K562 (cell line): ENCODE results near the gene ERICH2. TPM values are rescaled to one million over a fixed set of nuclear protein-coding genes. Genes with fewer than 3 reads are reported as not detected.

ENCODE experiments used
- ATF6 ChIP-seq: sonication (generic); formaldehyde crosslinking; IDR thresholded peaks from 2 replicates; pipeline ENCODE4 v1.4.0; 2020; ENCODE audit warnings: mild to moderate bottlenecking, missing genetic modification reagents
- BRF2 ChIP-seq: IDR thresholded peaks from 3 replicates; pipeline ENCODE4 v1.6.1; 2011; ENCODE audit warnings: borderline replicate concordance, mild to moderate bottlenecking; ENCODE audit not compliant: insufficient read length, insufficient read depth
- NFIX ChIP-seq: fragments of 250-450 bp; sonication (Bioruptor Pico); IDR thresholded peaks from 2 replicates; pipeline ENCODE4 v1.4.0; 2020; ENCODE audit warnings: low read depth, mild to moderate bottlenecking, moderate library complexity
- POLR2B ChIP-seq: fragments of 450-650 bp; IDR thresholded peaks from 2 replicates; pipeline ENCODE4 v1.6.1; 2018; ENCODE audit warnings: low read depth; ENCODE audit not compliant: partially characterized antibody
- THRB ChIP-seq: fragments of 450-650 bp; formaldehyde crosslinking; conservative IDR thresholded peaks from 2 replicates; pipeline ENCODE4 v1.4.0; 2022; ENCODE audit warnings: mild to moderate bottlenecking, missing genetic modification characterization
- USF2 ChIP-seq: sonication (generic); formaldehyde crosslinking; IDR thresholded peaks from 2 replicates; pipeline ENCODE4 v1.5.0; 2020; ENCODE audit warnings: missing genetic modification reagents
- ZNF239 ChIP-seq: fragments of 250-450 bp; sonication (Bioruptor Pico); IDR thresholded peaks from 2 replicates; pipeline ENCODE4 v1.4.0; 2020; ENCODE audit warnings: mild to moderate bottlenecking
- polyA plus RNA-seq, 8 experiments: library from polyadenylated mRNA; depleted of rRNA in 4 of 8; stranded (reverse) in 5 of 8; unstranded in 3 of 8; fragments of >200 nt; fragmentation: Nextera tagmentation in 2 of 8; fragmentation: Illumina TruSeq in 1 of 8; extraction: Ambion mirVana in 2 of 8; extraction: Trizol in 1 of 8; gene quantifications; 2 replicates each; pipeline versions ENCODE4 v1.2.1 to v1.2.3, GENCODE V29; 2011 to 2014; ENCODE audit warnings: inconsistent platforms in 1 of 8, missing spikeins in 1 of 8
- total RNA-seq, 7 experiments: library from RNA; depleted of rRNA in 6 of 7; stranded (reverse); fragments of >200 nt in 6 of 7; fragmentation: Illumina TruSeq in 2 of 7; extraction: Trizol in 2 of 7; gene quantifications; 2 replicates each; pipeline versions ENCODE4 v1.2.1 to v1.2.3, GENCODE V29; 2011 to 2021; ENCODE audit warnings: low replicate concordance in 1 of 7
- TF ChIP-seq, protein P1 (sequence below), 2 experiments: fragments of 450-650 bp; IDR thresholded peaks; 2 replicates each; pipeline ENCODE4 v1.6.1; 2016
- TF ChIP-seq, protein P2 (sequence below), 2 experiments: fragments of 450-650 bp; IDR thresholded peaks; 2 replicates each; pipeline ENCODE4 v1.6.1; 2016; ENCODE audit warnings: mild to moderate bottlenecking in 2 of 2, borderline replicate concordance in 1 of 2, low read depth in 1 of 2, moderate library complexity in 1 of 2

The ERICH2 gene
- total and polyA plus RNA-seq, 9 of the 15 experiments (the other 6 are each of a cell fraction or from before 2014, with no cell fraction given), result 0.85 to 2.4 (median 1.6) TPM

- no peak for TF ChIP-seq BRF2
- no peak for TF ChIP-seq THRB (CRISPR knock-in tag)
- TF ChIP-seq ZNF239 (CRISPR knock-in tag), result no peak
- no peak for TF ChIP-seq NFIX (CRISPR knock-in tag)
- TF ChIP-seq ATF6 (CRISPR knock-in tag), result no peak
- TF ChIP-seq, protein P1, sequence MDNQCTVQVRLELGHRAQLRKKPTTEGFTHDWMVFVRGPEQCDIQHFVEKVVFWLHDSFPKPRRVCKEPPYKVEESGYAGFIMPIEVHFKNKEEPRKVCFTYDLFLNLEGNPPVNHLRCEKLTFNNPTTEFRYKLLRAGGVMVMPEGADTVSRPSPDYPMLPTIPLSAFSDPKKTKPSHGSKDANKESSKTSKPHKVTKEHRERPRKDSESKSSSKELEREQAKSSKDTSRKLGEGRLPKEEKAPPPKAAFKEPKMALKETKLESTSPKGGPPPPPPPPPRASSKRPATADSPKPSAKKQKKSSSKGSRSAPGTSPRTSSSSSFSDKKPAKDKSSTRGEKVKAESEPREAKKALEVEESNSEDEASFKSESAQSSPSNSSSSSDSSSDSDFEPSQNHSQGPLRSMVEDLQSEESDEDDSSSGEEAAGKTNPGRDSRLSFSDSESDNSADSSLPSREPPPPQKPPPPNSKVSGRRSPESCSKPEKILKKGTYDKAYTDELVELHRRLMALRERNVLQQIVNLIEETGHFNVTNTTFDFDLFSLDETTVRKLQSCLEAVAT (IDR thresholded peaks at IDR 0.05), result no peak
- TF ChIP-seq USF2 (CRISPR knock-in tag), result no peak
- TF ChIP-seq, protein P2, sequence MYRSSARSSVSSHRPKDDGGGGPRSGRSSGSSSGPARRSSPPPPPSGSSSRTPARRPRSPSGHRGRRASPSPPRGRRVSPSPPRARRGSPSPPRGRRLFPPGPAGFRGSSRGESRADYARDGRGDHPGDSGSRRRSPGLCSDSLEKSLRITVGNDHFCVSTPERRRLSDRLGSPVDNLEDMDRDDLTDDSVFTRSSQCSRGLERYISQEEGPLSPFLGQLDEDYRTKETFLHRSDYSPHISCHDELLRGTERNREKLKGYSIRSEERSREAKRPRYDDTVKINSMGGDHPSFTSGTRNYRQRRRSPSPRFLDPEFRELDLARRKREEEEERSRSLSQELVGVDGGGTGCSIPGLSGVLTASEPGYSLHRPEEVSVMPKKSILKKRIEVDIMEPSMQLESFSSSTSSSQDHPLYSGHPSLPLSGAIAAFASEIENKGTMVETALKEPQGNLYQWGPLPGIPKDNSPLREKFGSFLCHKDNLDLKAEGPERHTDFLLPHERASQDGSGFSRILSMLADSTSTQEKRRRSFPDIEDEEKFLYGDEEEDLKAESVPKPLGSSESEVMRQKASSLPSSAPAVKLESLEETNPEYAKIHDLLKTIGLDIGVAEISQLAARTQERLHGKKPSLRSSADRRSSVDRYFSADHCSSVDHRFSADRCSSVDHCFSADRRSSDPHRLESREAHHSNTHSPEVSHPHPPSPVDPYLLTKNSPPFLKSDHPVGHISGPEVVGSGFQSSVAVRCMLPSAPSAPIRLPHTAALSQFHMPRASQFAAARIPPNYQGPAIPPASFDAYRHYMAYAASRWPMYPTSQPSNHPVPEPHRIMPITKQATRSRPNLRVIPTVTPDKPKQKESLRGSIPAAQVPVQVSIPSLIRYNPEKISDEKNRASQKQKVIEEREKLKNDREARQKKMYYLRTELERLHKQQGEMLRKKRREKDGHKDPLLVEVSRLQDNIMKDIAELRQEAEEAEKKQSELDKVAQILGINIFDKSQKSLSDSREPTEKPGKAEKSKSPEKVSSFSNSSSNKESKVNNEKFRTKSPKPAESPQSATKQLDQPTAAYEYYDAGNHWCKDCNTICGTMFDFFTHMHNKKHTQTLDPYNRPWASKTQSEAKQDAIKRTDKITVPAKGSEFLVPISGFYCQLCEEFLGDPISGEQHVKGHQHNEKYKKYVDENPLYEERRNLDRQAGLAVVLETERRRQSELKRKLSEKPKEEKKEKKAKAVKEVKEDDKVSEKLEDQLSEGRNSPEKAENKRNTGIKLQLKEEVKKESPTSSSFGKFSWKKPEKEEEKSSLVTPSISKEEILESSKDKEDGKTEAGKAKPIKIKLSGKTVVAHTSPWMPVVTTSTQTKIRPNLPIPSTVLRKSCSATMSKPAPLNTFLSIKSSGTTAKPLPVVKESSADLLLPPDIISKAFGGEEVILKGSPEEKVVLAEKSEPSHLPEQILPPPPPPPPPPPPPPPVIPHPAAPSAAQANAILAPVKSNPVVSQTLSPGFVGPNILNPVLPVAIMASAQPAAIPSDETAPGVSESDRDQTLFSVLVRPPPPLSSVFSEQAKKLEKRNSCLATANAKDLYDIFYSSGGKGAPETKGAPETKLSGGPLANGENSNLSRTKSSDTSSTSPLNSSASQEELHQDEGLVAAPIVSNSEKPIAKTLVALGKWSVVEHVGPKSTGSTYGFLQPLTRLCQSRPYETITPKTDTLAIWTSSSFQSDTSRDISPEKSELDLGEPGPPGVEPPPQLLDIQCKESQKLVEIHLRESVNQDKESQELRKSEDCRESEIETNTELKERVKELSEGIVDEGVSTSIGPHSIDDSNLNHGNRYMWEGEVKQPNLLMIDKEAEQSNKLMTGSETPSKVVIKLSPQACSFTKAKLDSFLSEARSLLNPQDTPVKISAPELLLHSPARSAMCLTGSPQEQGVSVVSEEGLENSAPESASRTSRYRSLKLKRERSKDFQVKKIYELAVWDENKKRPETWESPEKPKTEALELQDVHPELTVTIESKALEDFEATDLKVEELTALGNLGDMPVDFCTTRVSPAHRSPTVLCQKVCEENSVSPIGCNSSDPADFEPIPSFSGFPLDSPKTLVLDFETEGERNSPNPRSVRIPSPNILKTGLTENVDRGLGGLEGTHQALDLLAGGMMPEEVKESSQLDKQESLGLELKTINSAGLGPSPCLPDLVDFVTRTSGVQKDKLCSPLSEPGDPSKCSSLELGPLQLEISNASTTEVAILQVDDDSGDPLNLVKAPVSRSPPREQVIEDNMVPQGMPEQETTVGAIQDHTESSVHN (IDR thresholded peaks at IDR 0.05; ENCODE audit: borderline replicate concordance in 1 of 2, low read depth in 1 of 2), result no peak
- TF ChIP-seq POLR2B, result no peak
These were observed 25.8 kb upstream of the ERICH2 start (continued) for GRCh38 chr2:170744248-170745002.
